MM.1S (cell line): Measurements from ENCODE around the gene GNAT1.

Source experiments
- DNase-seq: peaks from one replicate; pipeline ENCODE4 v3.0.0-alpha.2; 2015
- H2AFZ ChIP-seq: fragments of 300-600 bp; sonication (generic); 2 replicates; pipeline ENCODE4 v1.6.0; 2016; ENCODE audit warnings: antibody characterized with exemption, low read length
- H3F3A ChIP-seq: fragments of 300-600 bp; sonication (generic); 2 replicates; pipeline ENCODE4 v1.6.1; 2016; ENCODE audit warnings: mild to moderate bottlenecking, antibody characterized with exemption, low read length, moderate library complexity, mixed read lengths; ENCODE audit not compliant: insufficient read depth
- H3K27ac ChIP-seq: fragments of 300-600 bp; sonication (generic); 2 replicates; pipeline ENCODE4 v1.5.1; 2016; ENCODE audit warnings: mild to moderate bottlenecking, low read length
- H3K27me3 ChIP-seq: fragments of 300-600 bp; sonication (generic); replicated peaks from 2 replicates; pipeline ENCODE4 v1.6.0; 2016; ENCODE audit warnings: low read length; ENCODE audit not compliant: insufficient read depth
- H3K36me3 ChIP-seq: fragments of 300-600 bp; sonication (generic); replicated peaks from 2 replicates; pipeline ENCODE4 v1.6.1; 2016; ENCODE audit warnings: mild to moderate bottlenecking, low read length, mixed read lengths; ENCODE audit not compliant: insufficient read depth
- H3K4me1 ChIP-seq: fragments of 300-600 bp; sonication (generic); 2 replicates; pipeline ENCODE4 v1.6.1; 2016; ENCODE audit warnings: low read length, mixed read lengths
- H3K4me2 ChIP-seq: fragments of 300-600 bp; sonication (generic); 2 replicates; pipeline ENCODE4 v1.6.0; 2016; ENCODE audit warnings: low read depth, low read length
- H3K4me3 ChIP-seq: fragments of 300-600 bp; sonication (generic); 2 replicates; pipeline ENCODE4 v1.5.1; 2016; ENCODE audit warnings: low read length, mixed read lengths
- H3K79me2 ChIP-seq: fragments of 300-600 bp; sonication (generic); 2 replicates; pipeline ENCODE4 v1.6.1; 2016; ENCODE audit warnings: mixed run types, low read length, mixed read lengths
- H3K9ac ChIP-seq: fragments of 300-600 bp; sonication (generic); 2 replicates; pipeline ENCODE4 v1.6.1; 2016; ENCODE audit warnings: low read length, mixed read lengths
- H3K9me2 ChIP-seq: fragments of 300-600 bp; sonication (generic); replicated peaks from 2 replicates; pipeline ENCODE4 v1.6.1; 2016; ENCODE audit warnings: mild to moderate bottlenecking, low read length, mixed read lengths; ENCODE audit not compliant: insufficient read depth
- H3K9me3 ChIP-seq: fragments of 300-600 bp; sonication (generic); replicated peaks from 2 replicates; pipeline ENCODE4 v1.6.1; 2016; ENCODE audit warnings: mild to moderate bottlenecking, low read length, mixed read lengths; ENCODE audit not compliant: insufficient read depth
- H4K20me1 ChIP-seq: fragments of 300-600 bp; sonication (generic); 2 replicates; pipeline ENCODE4 v1.6.1; 2016; ENCODE audit warnings: mild to moderate bottlenecking, low read length, moderate library complexity, mixed read lengths; ENCODE audit not compliant: insufficient read depth
- CTCF ChIP-seq: fragments of 300-600 bp; sonication (generic); IDR thresholded peaks from 2 replicates; pipeline ENCODE4 v1.5.1; 2016; ENCODE audit warnings: antibody characterized with exemption, low read length, mixed read lengths
- EZH2 ChIP-seq: fragments of 300-600 bp; sonication (generic); optimal IDR thresholded peaks from 2 replicates; pipeline ENCODE3; 2017; ENCODE audit warnings: low read depth, mild to moderate bottlenecking, antibody characterized with exemption, low read length, mixed read lengths
- EZH2phosphoT487 ChIP-seq: fragments of 300-600 bp; sonication (generic); IDR thresholded peaks from 2 replicates; pipeline ENCODE4 v1.6.1; 2018; ENCODE audit warnings: antibody characterized with exemption, low read length

GNAT1 gene

GRCh38 chr3:50165910-50166538 is 25.4 kb upstream of the GNAT1 start:
- Histone ChIP-seq H2AFZ (no peak overlapping the region), H3F3A (no peaks in the 10 kb centered on the region), H3K27me3 (peaks cover 74% of the 10 kb centered on the region), H3K4me2 (no peak overlapping the region), H3K79me2 (no peaks in the 10 kb centered on the region), H3K4me3 (no peak overlapping the region), H3K4me1 (no peaks in the 10 kb centered on the region), H3K9me2 (no peaks in the 10 kb centered on the region), H3K36me3 (no peaks in the 10 kb centered on the region), H4K20me1 (no peaks in the 10 kb centered on the region), H3K9me3 (no peaks in the 10 kb centered on the region), H3K27ac (no peak overlapping the region), H3K9ac (no peak overlapping the region)
- TF ChIP-seq EZH2 (no peak), EZH2phosphoT487 (no peak), CTCF (no peak)
- no peak for DNase-seq

DNA sequence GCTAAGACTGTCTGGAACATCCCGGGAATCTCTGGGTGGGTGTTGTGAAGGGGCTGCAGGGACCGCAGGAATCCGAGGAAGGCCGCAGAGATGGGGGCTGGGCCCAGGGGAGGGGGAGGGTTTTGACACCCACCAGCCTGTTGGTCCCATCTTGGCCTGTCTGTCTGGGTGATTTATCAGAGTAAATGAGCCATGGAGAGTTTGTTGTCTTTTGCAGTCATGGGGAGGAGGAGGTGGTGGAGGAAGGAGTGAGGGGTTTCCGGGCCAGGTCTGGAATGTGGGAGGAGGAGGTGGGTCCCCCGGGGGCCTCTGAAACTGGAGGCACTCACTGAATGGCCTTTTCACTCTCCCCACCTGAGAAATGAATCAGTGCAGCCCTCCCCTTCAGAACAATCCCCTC is 24.8 kb upstream of the GNAT1 start:
- H4K20me1 ChIP-seq: no peaks in the 10 kb centered on the region
- no peaks in the 10 kb centered on the region for H3K9me3 ChIP-seq
- no peaks in the 10 kb centered on the region for H3K9me2 ChIP-seq
- H3K4me1 ChIP-seq: no peaks in the 10 kb centered on the region
- H3K79me2 ChIP-seq: no peaks in the 10 kb centered on the region
- H3K27ac ChIP-seq: no peak overlapping the region
- H3F3A ChIP-seq: no peaks in the 10 kb centered on the region
- no peak overlapping the region for H3K4me3 ChIP-seq
- no peak overlapping the region for H3K9ac ChIP-seq
- no peaks in the 10 kb centered on the region for H3K36me3 ChIP-seq
- no peak overlapping the region for H2AFZ ChIP-seq
- no peak for TF ChIP-seq EZH2phosphoT487
- TF ChIP-seq EZH2: no peak
- no peak for TF ChIP-seq CTCF
- peaks cover 74% of the 10 kb centered on the region for H3K27me3 ChIP-seq
- no peak overlapping the region for H3K4me2 ChIP-seq
- DNase-seq: no peak

GRCh38 chr3:50167069-50167840 is 24.2 kb upstream of the GNAT1 start:
- TF ChIP-seq CTCF (no peak), EZH2 (no peak), EZH2phosphoT487 (no peak)
- Histone ChIP-seq H3K9me2 (no peaks in the 10 kb centered on the region), H3K4me3 (no peak overlapping the region), H3K4me1 (no peaks in the 10 kb centered on the region), H3K79me2 (no peaks in the 10 kb centered on the region), H3K27me3 (peaks cover 72% of the 10 kb centered on the region), H3K36me3 (no peaks in the 10 kb centered on the region), H3K9ac (no peak overlapping the region), H3F3A (no peaks in the 10 kb centered on the region), H4K20me1 (no peaks in the 10 kb centered on the region), H3K4me2 (no peak overlapping the region), H3K27ac (no peak overlapping the region), H3K9me3 (no peaks in the 10 kb centered on the region), H2AFZ (no peak overlapping the region)
- no peak for DNase-seq
